Esophagus (tissue), 2 donors: Measurements from ENCODE around the gene GALNT6. TPM values are rescaled to one million over a fixed set of nuclear protein-coding genes. Genes with fewer than 3 reads are reported as not detected.

ENCODE experiments used
- H3K27ac ChIP-seq, 2 donors: one replicate each; pipeline ENCODE4 v1.5.1; 2013; ENCODE audit warnings: low read depth in 2 of 2, mild to moderate bottlenecking in 2 of 2, inconsistent platforms in 1 of 2, low read length in 1 of 2, moderate library complexity in 1 of 2
- H3K27me3 ChIP-seq, 2 donors: one replicate each; pipeline ENCODE4 v1.6.1; 2013; ENCODE audit warnings: low read length in 2 of 2, control low read depth in 1 of 2, mild to moderate bottlenecking in 1 of 2; ENCODE audit not compliant: insufficient read depth in 2 of 2, control insufficient read depth in 1 of 2
- H3K36me3 ChIP-seq, 2 donors: one replicate each; pipeline ENCODE4 v1.6.1; 2013; ENCODE audit warnings: low read length in 1 of 2; ENCODE audit not compliant: control insufficient read depth in 2 of 2, insufficient read depth in 2 of 2
- H3K4me1 ChIP-seq, 2 donors: one replicate each; pipeline ENCODE4 v1.6.1; 2013; ENCODE audit warnings: low read length in 1 of 2; ENCODE audit not compliant: control insufficient read depth in 2 of 2, insufficient read depth in 2 of 2
- H3K4me3 ChIP-seq, 2 donors: one replicate each; pipeline ENCODE4 v1.5.1; 2013; ENCODE audit warnings: low read length in 2 of 2, mild to moderate bottlenecking in 2 of 2, low read depth in 1 of 2, moderate library complexity in 1 of 2
- H3K9me3 ChIP-seq, 2 donors: one replicate each; pipeline ENCODE4 v1.6.1; 2013; ENCODE audit warnings: mild to moderate bottlenecking in 2 of 2, low read depth in 1 of 2, low read length in 1 of 2, moderate library complexity in 1 of 2; ENCODE audit not compliant: control insufficient read depth in 2 of 2, insufficient read depth in 1 of 2
- WGBS, 2 donors: extraction: QIAGEN DNeasy Blood & Tissue Kit; methylation state at CpG; one replicate each; pipeline ENCODE4 v1.1.7; 2013; 5-methylcytosine and 5-hydroxymethylcytosine counted together
- polyA plus RNA-seq, 2 donors: library from polyadenylated mRNA; stranded (reverse); fragments of 200-250 nt; gene quantifications; one replicate each; pipeline ENCODE4 v1.2.3, GENCODE V29; 2013
- donor health status: healthy with polysubstance abuse.
- donor health status: Bipolar disorder and iron deficiency.

Gene GALNT6
- polyA plus RNA-seq, 2 donors = 0.94 to 1.1 TPM

DNA sequence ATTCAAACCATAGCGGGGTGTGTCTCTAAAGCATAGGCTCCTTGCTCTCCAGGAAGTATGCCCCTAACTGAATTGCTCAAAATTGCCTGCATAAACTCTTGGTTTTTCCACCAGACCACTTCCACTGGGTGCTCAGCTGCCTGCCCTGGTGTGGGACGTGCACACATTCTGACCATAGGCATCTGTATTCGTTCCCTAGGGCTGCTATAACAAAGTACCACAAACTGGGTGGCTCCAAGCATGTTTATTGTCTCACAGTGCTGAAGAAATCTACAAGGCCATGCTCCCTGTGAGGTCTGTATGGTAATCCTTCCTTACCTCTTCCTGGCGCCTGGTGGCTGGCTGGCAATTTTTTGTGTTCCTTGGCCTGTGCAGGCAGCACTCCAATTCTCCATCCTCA is 16.4 kb upstream of the GALNT6 start:
- Histone ChIP-seq H3K9me3 (no peaks in the 10 kb centered on the region), H3K4me3 (no peak overlapping the region), H3K27me3 (no peaks in the 10 kb centered on the region), H3K4me1 (no peaks in the 10 kb centered on the region), H3K27ac (no peak overlapping the region), H3K36me3 (no peaks in the 10 kb centered on the region)
- 66 to 68% methylated on average over 4 of the region's 4 CpGs for WGBS, 2 donors

GRCh38 chr12:51406859-51407258 is 15.7 kb upstream of the GALNT6 start:
- WGBS, 2 donors = 86 to 90% methylated on average over 5 of the region's 5 CpGs

GRCh38 chr12:51406290-51406689 is 15.1 kb upstream of the GALNT6 start:
- Histone ChIP-seq H3K9me3 (no peaks in the 10 kb centered on the region), H3K4me1 (no peaks in the 10 kb centered on the region), H3K27me3 (no peaks in the 10 kb centered on the region), H3K36me3 (no peaks in the 10 kb centered on the region), H3K4me3 (no peak overlapping the region), H3K27ac (no peak overlapping the region)
- 64 to 68% methylated on average over 3 of the region's 3 CpGs for WGBS, 2 donors

More at GRCh38 chr12:51406859-51407258, 15.7 kb upstream of the GALNT6 start:
- H3K36me3 ChIP-seq = no peaks in the 10 kb centered on the region
- no peaks in the 10 kb centered on the region for H3K27me3 ChIP-seq
- H3K4me3 ChIP-seq = no peak overlapping the region
- no peaks in the 10 kb centered on the region for H3K4me1 ChIP-seq
- no peak overlapping the region for H3K27ac ChIP-seq
- no peaks in the 10 kb centered on the region for H3K9me3 ChIP-seq

DNA sequence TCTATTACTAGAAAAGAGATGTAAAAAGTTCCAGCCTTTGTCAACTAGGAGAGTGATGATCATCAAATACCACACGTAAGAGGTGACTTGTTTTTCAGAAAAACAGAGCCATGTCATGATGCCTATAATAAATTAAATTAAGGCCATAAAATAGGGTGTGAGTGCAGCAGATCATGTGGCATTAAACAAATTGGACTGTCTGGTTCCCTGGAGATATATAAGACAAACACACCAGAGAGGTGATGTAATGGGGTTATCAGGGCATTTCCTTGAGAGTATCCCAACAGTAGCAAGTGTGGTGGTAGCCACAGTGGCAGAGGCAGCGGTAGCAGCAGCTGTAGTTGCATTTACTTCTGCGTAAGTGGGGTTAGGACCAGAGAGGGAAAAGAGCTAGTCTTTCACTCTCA is 14.6 kb upstream of the GALNT6 start:
- no peaks in the 10 kb centered on the region for H3K4me1 ChIP-seq
- no peak overlapping the region for H3K4me3 ChIP-seq
- WGBS, 2 donors = 84 to 95% methylated on average over 3 of the region's 3 CpGs
- H3K9me3 ChIP-seq = no peaks in the 10 kb centered on the region
- no peaks in the 10 kb centered on the region for H3K36me3 ChIP-seq
- no peaks in the 10 kb centered on the region for H3K27me3 ChIP-seq
- H3K27ac ChIP-seq = no peak overlapping the region

DNA sequence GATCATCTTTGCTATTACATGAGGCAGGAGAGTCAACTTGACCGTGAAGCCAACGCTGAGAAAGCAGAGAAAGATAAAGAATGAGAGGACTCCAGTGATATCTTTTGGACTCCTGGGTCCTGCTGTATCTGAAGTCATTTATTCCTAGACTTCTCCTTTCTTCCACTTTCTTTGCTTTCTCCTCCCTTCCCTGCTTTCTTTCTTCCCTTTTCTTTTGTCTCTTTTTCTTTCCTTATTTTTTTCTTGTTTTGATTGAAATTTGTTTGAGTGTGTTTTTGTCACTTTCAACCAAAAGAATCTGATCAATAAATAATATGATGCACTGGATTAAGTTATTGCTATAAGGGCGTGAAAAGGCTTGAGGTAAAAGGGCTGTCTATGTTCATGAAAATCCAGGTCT is 13.4 kb upstream of the GALNT6 start:
- 83 to 91% methylated on average over 3 of the region's 3 CpGs for WGBS, 2 donors
- no peaks in the 10 kb centered on the region for H3K27me3 ChIP-seq
- no peaks in the 10 kb centered on the region for H3K36me3 ChIP-seq
- H3K9me3 ChIP-seq = no peaks in the 10 kb centered on the region
- no peaks in the 10 kb centered on the region for H3K4me1 ChIP-seq
- H3K4me3 ChIP-seq = no peak overlapping the region
- no peak overlapping the region for H3K27ac ChIP-seq

- H3K4me3 ChIP-seq = no peak overlapping the region
- WGBS, 2 donors = 79 to 92% methylated on average over 4 of the region's 4 CpGs
- H3K27me3 ChIP-seq = no peaks in the 10 kb centered on the region
- no peaks in the 10 kb centered on the region for H3K9me3 ChIP-seq
- no peaks in the 10 kb centered on the region for H3K4me1 ChIP-seq
- no peak overlapping the region for H3K27ac ChIP-seq
- no peaks in the 10 kb centered on the region for H3K36me3 ChIP-seq
These were observed 12.5 kb upstream of the GALNT6 start for GRCh38 chr12:51403681-51404136.

DNA sequence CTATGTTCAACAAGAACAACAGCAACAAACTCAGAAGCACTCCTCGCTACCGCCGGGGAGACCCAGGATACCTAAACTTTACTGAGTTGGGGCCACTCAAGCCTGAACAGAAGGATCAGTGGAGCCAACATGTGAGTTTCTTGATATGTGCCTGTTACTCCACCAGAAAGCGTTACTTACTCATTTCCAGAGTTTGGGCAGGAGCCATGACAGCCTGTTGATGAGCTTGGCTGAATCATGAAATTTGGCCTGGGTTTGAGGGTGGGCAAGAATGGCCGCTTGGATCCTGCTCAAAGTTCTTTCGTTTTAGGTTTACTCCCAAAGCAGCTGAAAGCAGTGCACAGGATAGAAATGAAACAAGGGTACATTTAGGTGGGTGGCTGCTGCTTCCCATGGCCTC is 12.0 kb upstream of the GALNT6 start:
- H3K4me1 ChIP-seq = no peaks in the 10 kb centered on the region
- H3K9me3 ChIP-seq = no peaks in the 10 kb centered on the region
- WGBS, 2 donors = 87% methylated on average over 6 of the region's 6 CpGs
- no peaks in the 10 kb centered on the region for H3K27me3 ChIP-seq
- H3K4me3 ChIP-seq = no peak overlapping the region
- no peak overlapping the region for H3K27ac ChIP-seq
- H3K36me3 ChIP-seq = no peaks in the 10 kb centered on the region

DNA sequence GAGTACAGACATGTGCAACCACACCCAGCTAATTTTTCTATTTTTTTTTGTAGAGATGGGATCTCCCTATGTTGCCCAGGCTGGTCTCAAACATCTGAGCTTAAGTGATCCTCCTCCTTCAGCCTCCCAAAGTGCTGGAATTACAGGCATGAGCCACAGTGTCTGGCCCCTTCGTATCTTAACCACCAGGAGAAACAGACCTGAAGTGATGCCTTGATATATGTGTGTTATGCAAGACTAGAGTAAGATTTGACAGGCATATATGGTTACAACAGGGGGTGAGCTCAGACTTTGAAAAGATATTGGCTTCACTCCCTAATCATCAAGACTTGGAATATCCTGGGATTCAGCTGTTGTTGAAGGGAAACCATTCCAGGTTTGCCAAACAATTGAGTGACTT is 10.7 kb upstream of the GALNT6 start:
- no peaks in the 10 kb centered on the region for H3K4me1 ChIP-seq
- H3K9me3 ChIP-seq = no peaks in the 10 kb centered on the region
- no peak overlapping the region for H3K4me3 ChIP-seq
- no peak overlapping the region for H3K27ac ChIP-seq
- 0% methylated on average over 1 of the region's 1 CpG for WGBS, 2 donors
- H3K27me3 ChIP-seq = no peaks in the 10 kb centered on the region
- no peaks in the 10 kb centered on the region for H3K36me3 ChIP-seq

DNA sequence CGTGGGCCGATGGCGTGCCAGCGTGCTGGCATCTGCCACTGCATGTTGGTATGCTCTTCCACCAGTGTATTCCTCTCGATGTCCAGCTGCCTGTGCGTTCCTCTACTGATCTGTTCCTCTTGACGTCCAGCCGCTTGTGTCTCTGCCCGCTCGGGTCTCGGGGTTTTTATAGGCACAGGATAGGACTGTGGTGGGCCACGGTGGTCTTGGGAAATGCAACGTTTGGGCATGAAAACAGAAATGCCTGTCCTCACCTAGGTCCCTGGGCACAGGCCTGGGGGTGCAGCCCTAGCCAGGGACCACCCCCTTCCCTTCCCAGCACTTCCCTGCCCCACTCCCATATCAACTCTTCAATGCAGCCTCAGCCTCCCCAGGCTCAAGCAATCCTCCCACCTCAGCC is 10.3 kb upstream of the GALNT6 start:
- H3K9me3 ChIP-seq = no peaks in the 10 kb centered on the region
- H3K27me3 ChIP-seq = no peaks in the 10 kb centered on the region
- 81 to 89% methylated on average over 13 of the region's 13 CpGs for WGBS, 2 donors
- no peaks in the 10 kb centered on the region for H3K36me3 ChIP-seq
- no peak overlapping the region for H3K4me3 ChIP-seq
- H3K27ac ChIP-seq = no peak overlapping the region
- H3K4me1 ChIP-seq = no peaks in the 10 kb centered on the region

DNA sequence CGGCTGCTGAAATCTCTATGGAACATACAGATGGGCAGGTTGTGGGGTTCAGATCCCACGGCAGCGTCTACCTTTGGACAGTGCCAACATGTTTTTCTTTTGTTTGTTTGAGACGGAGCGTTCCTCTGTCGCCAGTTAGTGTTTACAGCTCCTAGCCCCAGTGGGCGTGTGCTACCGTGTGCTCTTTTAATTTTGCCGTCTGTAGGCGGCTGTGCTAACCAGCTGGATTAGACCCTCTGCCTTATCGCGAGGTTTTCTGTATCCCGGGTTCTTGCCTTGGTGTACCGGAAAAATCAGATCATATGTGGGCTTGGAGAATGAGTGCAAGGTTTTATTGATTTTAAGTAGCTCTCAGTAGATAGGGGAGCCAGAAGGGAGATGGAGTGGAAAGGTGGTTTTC is 9.8 kb upstream of the GALNT6 start:
- Histone ChIP-seq H3K27ac (no peak overlapping the region), H3K4me1 (no peaks in the 10 kb centered on the region), H3K36me3 (no peaks in the 10 kb centered on the region), H3K4me3 (no peak overlapping the region), H3K27me3 (no peaks in the 10 kb centered on the region), H3K9me3 (no peaks in the 10 kb centered on the region)
- 63 to 69% methylated on average over 14 of the region's 14 CpGs for WGBS, 2 donors
